ENCODE results near the gene EHF.

The EHF gene

DNA sequence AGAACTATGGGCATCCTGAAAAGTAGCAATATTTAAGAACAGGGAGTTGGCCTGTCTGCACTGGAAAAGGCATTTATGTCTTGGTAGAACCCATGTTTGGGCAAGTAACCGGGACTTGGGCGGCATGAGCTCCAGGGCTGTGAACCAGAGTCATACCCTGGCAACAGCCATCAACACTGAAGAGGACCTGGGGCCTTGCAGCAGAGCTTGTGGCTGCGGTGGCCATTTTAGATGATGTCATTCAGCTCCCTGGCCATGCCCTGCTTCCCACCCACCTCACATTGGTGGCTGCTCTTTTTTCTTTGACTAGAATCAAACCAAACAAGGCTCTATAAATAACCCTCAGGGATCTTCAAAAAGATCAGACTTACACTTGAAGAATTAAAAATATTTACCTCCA is 26.6 kb downstream of the EHF start:
- DNase-seq = no peak

DNA sequence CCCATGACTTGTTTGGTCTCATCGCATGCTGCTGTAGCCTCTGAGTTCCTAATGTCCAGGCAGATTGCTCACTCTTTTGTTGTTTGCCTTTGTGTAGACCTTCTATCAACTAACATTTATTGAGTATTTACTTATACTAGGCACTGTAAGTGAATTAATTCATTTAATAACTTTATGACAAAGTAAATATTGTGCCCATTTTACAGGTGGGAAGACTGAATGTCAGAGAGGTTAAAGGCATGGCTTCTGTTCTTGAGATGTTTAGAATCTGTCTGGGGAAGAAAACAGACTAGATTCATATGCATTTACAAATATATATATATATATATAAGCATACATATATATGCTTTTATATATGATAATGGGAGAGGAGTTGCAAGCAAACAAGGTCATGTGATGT is 27.1 kb downstream of the EHF start:
- no peak for DNase-seq

DNA sequence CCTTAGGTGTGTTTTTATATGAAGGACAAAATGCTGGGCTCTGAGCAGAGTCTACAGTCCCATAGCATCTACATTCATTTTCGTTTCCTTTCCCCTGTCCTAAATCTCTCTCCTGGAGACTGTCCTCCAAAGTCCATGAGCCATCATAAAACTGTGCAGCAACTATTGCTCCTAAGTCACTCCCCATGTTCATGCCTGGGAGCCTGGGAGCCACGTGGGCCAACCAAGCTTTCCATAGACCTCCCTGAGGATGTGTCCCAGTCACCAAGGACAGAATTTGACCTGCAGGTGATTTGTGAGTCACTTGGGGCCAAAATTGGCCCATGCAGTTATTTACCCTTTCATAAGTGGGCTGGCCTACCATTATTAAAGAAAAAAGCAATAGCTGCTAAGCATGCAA is 28.7 kb downstream of the EHF start:
- no peak for DNase-seq

DNA sequence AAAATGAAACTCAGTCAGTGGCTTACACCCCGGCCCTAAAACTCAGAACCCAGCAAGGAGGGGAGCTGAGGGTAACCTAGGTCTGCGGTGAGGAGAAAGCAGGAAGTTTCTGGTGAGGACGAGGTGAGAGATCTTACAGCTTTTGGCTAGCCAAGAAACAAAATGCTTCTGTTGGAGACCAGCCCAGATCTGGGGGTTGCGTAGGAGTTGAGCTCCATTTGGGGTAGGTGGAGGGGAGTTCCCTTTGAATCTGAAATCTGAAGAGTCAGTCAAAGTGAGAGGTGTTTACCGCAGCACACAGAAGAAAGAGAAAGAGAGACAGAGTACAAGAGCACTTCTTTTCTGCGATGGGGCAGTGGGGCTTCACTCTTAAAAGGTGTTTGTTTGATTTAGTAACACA is 29.6 kb downstream of the EHF start:
- DNase-seq = no peak

DNA sequence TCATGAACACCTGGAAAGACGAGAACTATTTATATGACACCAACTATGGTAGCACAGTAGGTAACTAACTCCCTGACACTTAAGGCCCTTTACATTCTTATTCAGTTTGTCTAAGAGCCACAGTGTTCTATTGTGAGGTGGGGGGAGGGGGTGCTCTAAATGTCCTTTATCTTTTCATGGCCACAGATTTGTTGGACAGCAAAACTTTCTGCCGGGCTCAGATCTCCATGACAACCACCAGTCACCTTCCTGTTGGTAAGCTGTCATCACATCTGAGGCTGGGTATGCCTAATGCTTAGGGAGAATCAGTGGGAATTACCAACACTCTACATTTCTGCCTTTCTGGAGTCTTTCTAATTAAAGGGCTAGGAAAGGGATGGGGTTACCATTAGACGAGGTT is 30.7 kb downstream of the EHF start:
- DNase-seq = peak; percentile 57

DNA sequence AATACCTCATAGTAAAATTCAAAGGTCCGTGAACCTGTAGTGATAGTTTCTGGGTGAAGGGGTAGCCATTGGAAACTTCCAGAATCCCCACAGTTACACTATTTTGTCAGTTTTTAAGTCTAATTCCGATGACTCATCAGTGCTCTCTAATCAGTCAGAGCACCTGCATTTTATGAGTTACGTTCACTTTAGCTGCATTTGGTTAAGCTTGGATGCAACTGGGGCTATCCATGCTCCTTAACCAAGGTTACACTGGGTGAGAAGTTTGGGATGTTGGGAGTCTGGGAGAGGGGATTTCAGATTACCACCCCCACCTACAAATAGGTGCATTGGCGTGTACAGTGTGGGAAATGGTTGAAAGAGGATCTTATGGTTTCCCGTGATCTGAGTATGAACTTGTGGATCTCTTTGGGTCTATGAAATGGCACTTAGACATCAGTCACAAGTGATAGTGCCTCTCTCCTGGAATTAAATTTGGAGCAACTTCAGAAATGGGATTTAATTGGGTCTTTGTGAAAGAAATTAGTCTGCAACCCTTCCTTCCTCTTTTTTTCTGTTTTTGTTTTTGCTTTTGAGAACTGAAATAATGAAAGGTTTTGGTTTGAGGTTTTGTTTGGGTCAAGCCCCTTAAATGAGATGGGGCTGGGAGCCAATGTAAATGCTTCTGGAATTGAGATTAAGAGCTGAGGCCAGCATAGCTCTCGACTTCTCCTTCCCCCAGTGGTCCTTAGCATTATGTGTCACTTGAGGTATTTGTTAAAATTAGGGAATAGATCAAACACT is 31.5 kb downstream of the EHF start:
- DNase-seq = no peak

DNA sequence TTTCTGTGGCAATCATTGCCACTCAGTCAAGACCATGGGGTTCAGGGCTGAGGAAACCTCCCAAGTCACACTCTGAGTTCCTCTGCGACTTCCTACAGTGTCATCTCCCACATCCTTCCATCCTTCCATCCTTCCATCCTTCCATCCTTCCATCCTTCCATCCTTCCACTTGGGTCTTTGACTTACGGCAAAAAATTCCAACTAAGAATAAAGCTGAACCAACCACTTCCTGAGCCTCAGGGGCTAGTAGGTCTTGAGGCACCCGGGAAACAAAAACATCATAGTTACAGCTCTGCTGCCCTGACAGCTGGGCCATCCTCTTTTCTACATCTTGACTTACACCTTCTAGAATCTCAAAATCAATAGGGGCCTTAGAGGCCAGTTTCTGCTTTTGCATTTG is 32.1 kb downstream of the EHF start:
- no peak for DNase-seq

DNA sequence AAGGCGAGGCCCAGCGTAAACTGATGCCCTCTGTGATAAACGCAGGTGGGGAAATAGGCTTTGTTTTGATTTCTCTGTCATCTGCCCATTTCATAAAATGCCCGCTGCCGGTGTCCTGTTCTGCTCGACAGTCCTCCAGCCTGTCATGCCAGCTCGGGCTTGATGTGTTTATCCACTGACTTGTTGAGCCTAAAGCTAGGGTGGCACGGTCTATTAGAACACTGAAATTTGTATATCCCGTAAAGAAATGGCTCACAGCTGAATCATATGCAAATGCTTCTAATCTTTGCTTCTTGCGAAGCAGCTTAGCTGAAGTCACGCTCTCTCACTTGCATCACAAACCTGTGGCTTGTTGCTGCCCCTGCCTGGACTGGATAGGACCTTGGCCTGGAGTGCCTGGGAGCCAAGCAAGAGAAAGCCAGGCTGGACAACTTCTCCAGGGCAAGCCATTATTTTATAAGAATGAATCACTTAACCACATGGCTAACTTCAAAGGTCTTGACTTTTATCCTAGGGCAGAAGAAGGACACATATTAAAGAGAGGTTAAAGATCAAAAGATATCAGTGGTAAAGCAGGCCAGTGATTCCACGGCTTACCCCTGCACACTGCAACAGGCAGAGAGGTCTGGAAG is 33.1 kb downstream of the EHF start:
- DNase-seq = no peak

DNA sequence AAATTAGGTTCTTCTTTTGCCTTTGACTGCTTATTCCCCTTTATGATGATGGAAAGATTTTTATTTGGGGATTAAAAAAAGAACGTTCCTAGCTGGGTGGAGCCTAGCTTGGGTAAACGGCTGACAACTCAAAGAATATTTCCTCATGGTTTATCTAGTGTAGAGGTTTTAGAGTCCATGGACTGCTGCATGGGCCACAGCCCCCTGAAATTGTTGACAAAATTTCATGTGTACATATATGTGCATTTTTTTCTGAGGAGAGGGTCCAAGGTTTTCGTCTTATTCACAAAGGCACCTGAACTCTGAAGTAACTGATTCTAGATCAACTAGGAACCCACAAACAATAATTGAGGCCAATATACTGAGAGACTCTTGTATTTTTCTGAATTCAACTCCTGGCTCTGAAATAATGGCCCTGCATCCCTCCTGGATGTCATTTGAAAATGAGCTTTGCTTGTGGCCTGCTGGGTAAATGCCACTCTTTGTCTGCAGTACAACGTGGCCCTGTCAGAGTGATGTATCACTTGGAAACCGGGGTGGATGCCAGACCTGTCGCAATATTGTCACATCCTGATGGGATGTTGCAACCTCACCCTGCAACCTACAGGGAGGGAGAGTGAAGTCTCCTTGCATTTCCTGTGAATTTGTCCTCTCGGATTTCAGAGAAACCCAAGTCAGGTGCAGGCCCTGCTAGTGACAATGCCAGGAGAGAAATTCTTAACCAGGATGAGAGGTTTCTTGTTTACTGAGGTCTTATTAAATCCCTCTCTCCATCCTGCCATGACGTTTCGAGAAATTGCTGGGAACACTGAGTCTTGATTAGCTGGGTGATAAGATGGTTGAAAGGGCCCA is 33.8 kb downstream of the EHF start:
- no peak for DNase-seq

DNA sequence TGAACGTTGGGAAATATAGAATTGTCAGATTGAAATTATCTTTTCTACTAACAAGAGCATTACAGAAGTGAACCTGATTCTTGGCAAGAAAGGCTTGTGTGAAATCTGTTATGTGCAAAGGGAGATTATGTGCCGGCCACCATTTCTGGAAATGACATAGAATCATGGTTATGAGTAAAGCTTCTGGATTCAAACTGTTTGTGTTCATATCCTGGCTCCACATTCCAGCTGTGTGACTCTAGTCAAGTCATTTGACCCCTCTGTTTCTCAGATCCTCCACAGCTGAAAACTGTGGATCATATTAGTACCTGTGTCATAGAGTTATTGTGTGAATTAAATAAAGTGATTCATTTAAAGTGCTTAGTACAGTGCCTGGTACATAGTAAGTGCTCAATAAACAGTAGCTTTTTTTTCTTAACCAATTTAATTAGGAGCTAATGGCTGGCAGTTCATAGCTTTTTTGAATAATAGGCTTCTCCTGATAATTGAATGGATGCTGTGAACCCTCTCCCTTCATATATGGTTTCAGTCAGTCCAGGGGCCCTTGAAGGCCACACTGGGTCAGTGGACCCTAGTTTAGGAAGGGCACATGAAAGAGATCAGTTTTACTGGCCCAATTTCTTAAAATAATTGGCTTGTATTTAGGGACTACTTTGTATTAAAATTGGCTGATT is 34.6 kb downstream of the EHF start:
- DNase-seq = no peak

DNA sequence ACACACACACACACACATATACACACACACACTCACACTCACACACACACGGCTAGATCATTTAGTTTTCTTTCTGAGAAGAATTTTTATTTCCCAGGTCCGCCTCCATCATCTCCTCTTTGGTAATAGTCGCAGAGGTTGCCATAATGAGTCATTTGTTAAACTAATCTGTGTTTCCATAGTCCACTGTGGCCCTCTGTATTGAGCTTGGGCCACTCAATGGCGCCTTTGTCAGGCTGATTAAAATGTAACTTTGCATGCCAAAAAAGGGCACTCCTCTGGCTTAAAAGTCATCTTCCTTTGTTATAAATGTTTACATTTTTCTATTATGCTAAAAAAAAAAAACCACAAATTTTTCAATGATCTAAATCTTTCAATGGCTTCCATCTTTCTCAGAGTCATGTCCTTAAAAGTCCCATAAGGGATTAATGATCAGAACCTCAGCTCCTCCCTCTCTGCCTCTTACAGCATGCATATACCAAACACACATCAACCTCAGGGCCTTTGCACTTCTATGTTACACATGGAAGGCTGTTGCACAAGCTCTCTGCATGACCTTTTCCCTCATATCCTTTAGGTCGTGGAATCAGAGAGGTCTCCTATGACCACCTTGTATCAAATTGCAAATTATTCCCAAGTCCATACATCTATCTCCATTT is 35.3 kb downstream of the EHF start:
- no peak for DNase-seq

DNA sequence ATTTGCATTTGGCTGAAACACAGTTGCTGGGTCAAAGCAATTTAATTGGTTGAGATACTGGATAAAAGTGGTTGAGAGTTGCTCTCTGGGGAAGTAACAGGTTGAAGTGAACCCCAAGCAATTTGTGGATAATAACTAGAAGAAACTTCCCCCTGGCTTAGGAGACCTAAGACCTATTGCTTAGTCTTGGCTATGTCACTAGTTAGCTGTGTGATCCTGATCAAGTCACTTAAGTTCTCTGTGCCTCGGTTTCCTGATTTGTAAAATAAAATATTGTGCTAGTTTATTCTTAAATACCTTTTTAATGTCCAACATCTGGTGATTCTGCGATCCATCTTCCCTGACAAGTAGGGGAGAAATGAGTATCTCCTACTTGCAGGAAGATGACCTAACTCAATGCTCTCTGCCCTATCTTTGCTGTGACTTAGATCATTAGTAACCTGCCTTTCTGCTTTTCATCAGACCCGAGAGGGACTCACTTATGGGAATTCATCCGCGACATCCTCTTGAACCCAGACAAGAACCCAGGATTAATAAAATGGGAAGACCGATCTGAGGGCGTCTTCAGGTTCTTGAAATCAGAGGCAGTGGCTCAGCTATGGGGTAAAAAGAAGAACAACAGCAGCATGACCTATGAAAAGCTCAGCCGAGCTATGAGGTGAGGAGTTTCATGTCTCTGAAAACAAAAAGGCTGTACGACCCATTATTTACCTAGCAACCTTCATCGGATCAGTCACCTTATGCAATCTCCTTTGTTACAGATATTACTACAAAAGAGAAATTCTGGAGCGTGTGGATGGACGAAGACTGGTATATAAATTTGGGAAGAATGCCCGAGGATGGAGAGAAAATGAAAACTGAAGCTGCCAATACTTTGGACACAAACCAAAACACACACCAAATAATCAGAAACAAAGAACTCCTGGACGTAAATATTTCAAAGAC is 37.5 kb downstream of the EHF start:
- no peak for DNase-seq

DNA sequence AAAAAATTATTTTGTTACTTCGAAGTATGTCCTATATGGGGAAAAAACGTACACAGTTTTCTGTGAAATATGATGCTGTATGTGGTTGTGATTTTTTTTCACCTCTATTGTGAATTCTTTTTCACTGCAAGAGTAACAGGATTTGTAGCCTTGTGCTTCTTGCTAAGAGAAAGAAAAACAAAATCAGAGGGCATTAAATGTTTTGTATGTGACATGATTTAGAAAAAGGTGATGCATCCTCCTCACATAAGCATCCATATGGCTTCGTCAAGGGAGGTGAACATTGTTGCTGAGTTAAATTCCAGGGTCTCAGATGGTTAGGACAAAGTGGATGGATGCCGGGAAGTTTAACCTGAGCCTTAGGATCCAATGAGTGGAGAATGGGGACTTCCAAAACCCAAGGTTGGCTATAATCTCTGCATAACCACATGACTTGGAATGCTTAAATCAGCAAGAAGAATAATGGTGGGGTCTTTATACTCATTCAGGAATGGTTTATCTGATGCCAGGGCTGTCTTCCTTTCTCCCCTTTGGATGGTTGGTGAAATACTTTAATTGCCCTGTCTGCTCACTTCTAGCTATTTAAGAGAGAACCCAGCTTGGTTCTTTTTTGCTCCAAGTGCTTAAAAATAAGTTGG is 38.3 kb downstream of the EHF start:
- no peak for DNase-seq

DNA sequence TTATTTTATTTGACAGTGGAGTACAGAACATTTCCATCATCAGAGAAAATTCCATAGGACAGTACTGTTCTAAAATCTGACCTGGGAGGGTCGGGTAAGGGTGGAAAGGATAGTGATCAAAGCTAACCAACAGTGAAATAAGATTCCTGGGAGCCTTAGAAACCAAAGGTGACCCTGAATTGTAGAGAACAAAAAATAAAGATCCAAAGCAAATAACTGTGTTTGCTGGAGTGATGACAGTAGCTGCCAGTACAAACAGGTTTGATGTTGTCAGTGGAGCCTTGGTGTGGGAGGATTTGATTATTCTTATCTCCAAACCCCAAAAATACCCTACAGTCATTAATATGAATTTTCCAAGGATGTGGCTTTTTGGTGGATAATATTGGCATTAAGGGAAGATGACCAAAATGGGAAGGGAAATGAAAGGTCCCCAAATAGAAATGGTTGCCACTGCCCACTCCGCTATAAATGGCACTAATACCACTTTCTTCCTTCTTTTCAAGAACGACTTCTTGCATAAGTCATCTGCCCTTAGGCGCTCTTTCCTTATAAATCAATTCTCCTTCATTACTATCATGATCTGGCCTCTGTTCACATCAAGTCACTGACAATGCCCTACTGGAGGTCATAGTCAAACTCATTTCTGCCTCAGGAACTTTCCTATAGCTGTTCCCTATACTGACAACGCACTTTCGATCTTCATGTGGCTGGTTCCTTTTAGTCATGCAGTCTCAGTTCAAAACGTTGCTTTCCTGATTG is 44.4 kb downstream of the EHF start:
- DNase-seq = no peak

DNA sequence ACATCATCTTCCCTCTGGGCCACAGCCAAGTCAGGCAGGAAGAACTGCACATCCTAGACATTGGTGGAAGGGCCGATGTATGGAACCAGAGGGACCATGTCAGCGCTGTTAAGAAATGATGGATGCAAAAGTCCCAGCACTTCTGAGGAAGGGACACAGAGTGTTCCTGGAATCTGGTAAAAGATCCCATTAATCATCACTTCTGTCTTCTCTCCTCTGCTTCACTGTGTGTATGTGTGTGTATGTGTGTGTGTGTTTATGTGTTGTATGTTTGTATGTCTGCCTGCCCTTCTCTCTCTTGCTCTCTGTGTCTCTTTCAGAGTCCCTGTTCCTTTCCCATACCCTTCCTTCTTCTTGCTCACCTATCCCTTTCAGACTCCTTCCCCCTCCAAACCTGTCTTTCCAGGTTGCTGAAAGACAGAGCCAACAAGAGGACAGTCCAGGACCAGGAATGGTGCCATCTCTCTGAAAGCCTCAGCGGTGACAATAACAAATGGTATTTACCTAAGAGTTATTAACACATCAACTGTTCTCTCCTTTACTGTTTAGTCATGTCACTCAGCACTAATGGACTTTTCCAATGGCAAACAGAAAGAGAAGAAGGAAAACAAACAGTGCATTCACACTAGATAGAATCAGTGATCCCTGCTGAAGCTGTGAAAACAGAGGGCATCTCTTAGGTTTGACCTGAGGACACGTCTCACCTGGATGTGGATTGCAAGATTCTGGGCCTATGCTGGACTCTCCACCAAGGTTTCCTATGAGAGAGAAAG is 47.1 kb downstream of the EHF start:
- no peak for DNase-seq

DNA sequence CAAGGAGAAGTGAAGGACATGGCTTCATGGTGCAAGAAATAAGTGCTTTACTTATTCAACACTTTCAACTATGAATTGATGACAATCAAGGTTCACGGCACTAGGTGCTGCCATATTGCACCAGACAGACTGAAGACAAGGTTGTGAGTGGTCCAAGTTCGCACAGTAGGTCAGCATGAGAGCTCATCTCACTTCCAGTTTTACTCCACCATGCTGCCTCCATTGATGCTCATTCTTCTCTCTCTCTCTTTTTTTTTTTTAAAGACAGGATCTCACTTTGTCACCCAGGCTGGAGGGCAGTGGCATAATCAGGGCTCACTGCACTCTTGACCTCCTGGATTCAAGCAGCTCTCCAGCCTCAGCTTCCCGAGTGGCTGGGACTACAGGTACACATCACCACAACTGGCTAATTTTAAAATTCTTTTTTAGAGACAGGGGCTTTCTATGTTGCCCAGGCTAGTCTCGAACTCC is 47.7 kb downstream of the EHF start:
- no peak for DNase-seq

DNA sequence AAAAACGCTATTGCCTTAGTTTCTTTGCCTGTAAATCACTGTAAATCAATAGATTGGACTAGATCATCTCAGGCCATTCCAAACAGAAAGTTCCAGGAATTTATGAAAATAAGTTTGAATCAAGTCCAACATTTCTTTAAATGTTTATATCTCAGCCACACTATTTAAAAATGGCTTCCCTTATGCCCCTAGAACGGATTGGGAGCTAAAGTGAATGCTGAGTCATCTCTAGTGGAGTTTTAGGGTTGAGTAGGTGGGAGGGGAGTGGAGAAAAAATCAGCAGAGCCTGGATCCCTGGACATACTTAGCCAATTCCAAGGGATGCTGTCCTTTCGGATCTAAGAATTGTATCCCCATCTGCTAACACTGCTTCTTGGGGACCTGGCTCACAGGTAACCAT is 48.6 kb downstream of the EHF start:
- no peak for DNase-seq

DNA sequence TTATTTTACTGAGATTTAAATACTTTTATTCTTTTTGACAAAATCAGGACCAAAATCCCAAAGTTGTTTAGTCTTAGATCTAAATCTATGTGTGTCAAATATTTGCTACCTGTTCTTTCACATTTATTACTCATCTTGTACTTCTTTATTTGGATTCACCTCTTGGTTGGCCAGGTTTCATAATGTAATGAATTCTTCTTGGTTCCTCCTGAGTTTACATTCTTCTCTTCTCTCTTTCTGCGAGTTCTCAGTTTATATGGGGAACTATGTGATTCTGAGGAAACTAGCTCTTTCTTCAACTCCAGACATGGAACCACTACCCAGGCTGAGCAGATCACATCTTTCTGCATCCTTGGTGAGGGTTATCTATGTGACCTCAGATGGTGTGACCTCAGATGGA is 50.2 kb downstream of the EHF start:
- no peak for DNase-seq

DNA sequence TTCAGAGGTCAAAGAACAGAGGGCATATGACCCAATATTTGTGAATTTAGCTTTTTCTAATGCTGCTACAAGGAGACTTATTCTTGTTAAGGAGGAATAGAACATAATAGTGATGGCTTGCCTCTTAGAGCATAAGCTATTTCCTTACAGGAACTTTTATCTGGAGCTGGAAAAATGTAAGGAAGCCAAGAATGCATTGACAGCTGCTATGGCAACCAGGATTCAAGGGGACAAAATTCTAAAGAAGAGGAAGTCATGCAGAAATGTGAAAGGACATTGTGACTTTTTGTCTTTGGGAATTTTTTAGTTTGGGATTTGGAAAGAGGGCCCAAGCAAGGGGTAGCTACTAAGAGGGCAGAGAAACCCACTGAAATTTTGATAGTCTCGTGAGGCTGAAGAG is 51.1 kb downstream of the EHF start:
- no peak for DNase-seq

All from eye (tissue), 1 donor.